Osteoblast (primary cell): ENCODE data around the gene RIN3. TPM values are rescaled to one million over a fixed set of nuclear protein-coding genes. Genes with fewer than 3 reads are reported as not detected.

Experiments
- DNase-seq: peaks from one replicate; pipeline ENCODE4 v3.0.0; 2011; ENCODE audit warnings: low spot score, mixed read lengths; ENCODE audit not compliant: insufficient read length; ENCODE audit errors: missing footprints
- H2AFZ ChIP-seq: 2 replicates; pipeline ENCODE4 v1.6.0; 2011; ENCODE audit warnings: mild to moderate bottlenecking, low read length
- H3K27ac ChIP-seq: 2 replicates; pipeline ENCODE4 v1.5.1; 2011; ENCODE audit warnings: mild to moderate bottlenecking, low read depth, low read length, moderate library complexity
- H3K27me3 ChIP-seq: 2 replicates; pipeline ENCODE4 v1.6.0; 2012; ENCODE audit warnings: mild to moderate bottlenecking, control low read depth, inconsistent platforms, low read length, moderate library complexity; ENCODE audit not compliant: insufficient read depth
- H3K36me3 ChIP-seq: 2 replicates; pipeline ENCODE4 v1.5.1; 2011; ENCODE audit warnings: mild to moderate bottlenecking, low read length, control low read depth, moderate library complexity; ENCODE audit not compliant: insufficient read depth
- H3K4me1 ChIP-seq: 2 replicates; pipeline ENCODE4 v1.5.1; 2011; ENCODE audit warnings: mild to moderate bottlenecking, low read length, control low read depth, moderate library complexity; ENCODE audit not compliant: insufficient read depth
- H3K4me2 ChIP-seq: 2 replicates; pipeline ENCODE4 v1.6.0; 2011; ENCODE audit warnings: mild to moderate bottlenecking, low read length; ENCODE audit not compliant: insufficient read depth
- H3K4me3 ChIP-seq: fragments of 200-600 bp; sonication (generic); 3 replicates; pipeline ENCODE4 v1.5.1; 2012; ENCODE audit warnings: mild to moderate bottlenecking, low read length, inconsistent platforms; ENCODE audit not compliant: insufficient read depth
- H3K79me2 ChIP-seq: 2 replicates; pipeline ENCODE4 v1.6.0; 2012; ENCODE audit warnings: mild to moderate bottlenecking, low read length, control low read depth, inconsistent platforms; ENCODE audit not compliant: insufficient read depth
- H3K9me3 ChIP-seq: 2 replicates; pipeline ENCODE4 v1.5.1; 2011; ENCODE audit warnings: low read depth, low read length, control low read depth
- H4K20me1 ChIP-seq: 2 replicates; pipeline ENCODE4 v1.6.0; 2012; ENCODE audit warnings: mild to moderate bottlenecking, low read length, control low read depth; ENCODE audit not compliant: insufficient read depth
- CTCF ChIP-seq: IDR thresholded peaks from 2 replicates; pipeline ENCODE4 v1.5.1; 2011; ENCODE audit warnings: mild to moderate bottlenecking, low read depth, low read length, moderate library complexity; ENCODE audit errors: extremely low read depth
- total RNA-seq: library from RNA; depleted of rRNA; stranded (reverse); fragments of >200 nt; gene quantifications from 2 replicates; pipeline ENCODE4 v1.2.3, GENCODE V29; 2012

RIN3 gene, protein sequence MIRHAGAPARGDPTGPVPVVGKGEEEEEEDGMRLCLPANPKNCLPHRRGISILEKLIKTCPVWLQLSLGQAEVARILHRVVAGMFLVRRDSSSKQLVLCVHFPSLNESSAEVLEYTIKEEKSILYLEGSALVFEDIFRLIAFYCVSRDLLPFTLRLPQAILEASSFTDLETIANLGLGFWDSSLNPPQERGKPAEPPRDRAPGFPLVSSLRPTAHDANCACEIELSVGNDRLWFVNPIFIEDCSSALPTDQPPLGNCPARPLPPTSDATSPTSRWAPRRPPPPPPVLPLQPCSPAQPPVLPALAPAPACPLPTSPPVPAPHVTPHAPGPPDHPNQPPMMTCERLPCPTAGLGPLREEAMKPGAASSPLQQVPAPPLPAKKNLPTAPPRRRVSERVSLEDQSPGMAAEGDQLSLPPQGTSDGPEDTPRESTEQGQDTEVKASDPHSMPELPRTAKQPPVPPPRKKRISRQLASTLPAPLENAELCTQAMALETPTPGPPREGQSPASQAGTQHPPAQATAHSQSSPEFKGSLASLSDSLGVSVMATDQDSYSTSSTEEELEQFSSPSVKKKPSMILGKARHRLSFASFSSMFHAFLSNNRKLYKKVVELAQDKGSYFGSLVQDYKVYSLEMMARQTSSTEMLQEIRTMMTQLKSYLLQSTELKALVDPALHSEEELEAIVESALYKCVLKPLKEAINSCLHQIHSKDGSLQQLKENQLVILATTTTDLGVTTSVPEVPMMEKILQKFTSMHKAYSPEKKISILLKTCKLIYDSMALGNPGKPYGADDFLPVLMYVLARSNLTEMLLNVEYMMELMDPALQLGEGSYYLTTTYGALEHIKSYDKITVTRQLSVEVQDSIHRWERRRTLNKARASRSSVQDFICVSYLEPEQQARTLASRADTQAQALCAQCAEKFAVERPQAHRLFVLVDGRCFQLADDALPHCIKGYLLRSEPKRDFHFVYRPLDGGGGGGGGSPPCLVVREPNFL
- total RNA-seq = 7.6 and 10.3 TPM in 2 replicates

GRCh38 chr14:92513204-92513965 is at the start of gene RIN3:
Gene RIN3 (plus strand): TSS chr14:92513781. CDS start chr14:92513933, 152 bp downstream.
- H3K4me1 ChIP-seq = peaks cover 25% of the 10 kb centered on the region
- TF ChIP-seq CTCF = no peak
- peak within 1 kb of the TSS; percentile 89 for H3K27ac ChIP-seq
- peak within 1 kb of the TSS; percentile 78 for H2AFZ ChIP-seq
- no peaks in the 10 kb centered on the region for H3K9me3 ChIP-seq
- H4K20me1 ChIP-seq = peaks cover 31% of the 10 kb centered on the region
- peaks cover 46% of the 10 kb centered on the region for H3K79me2 ChIP-seq
- H3K4me2 ChIP-seq = peak within 1 kb of the TSS; percentile 85
- peak; percentile 96 for DNase-seq
- H3K36me3 ChIP-seq = no peaks in the 10 kb centered on the region
- H3K27me3 ChIP-seq = no peaks in the 10 kb centered on the region
- H3K4me3 ChIP-seq = peak within 1 kb of the TSS; percentile 85

DNA sequence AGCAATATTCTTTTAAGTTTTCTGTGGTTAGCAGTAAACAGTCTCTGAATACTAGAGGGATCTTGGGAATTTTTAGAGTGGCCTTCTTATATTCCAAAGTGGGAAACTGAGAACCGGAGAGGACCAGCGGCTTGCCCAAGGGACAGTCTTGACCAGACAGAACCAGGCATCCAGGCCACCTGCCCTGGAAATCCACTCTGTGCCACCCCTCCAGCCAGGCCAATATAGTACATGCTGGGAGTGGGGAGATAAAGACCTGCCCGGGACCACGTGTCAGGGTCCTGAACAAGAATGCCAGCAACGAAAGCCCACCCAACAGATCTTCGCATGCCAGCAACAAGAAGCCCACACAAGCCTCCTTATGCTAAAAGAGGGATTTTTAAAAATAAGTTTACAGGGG is 49.4 kb upstream of the RIN3 start:
- Histone ChIP-seq H3K9me3 (no peaks in the 10 kb centered on the region), H3K4me3 (no peak overlapping the region), H2AFZ (no peak overlapping the region), H3K27ac (no peak overlapping the region), H3K4me1 (peaks cover 4% of the 10 kb centered on the region), H3K36me3 (no peaks in the 10 kb centered on the region), H4K20me1 (no peaks in the 10 kb centered on the region), H3K27me3 (no peaks in the 10 kb centered on the region), H3K4me2 (no peak overlapping the region), H3K79me2 (no peaks in the 10 kb centered on the region)
- no peak for TF ChIP-seq CTCF
- no peak for DNase-seq

DNA sequence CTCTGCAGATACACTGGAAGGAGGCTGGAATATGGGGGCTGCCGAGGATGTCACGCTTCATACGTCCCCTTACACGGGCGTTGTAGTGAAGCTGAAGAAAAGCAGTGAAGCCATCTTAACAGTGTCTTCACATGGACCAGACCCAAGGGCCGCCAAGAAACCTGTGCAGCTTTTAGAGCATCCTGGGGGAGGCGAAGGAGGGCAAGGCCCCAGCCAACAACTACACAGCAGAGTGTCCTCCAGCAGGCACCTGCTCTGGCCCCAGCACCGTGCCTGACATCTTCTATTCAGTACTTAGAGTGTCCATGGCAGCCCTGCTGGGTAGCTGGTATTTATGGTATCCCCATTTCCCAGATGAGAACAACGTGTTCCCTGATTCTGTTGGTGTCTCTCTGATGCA is 48.9 kb upstream of the RIN3 start:
- Histone ChIP-seq H2AFZ (no peak overlapping the region), H4K20me1 (no peaks in the 10 kb centered on the region), H3K4me2 (no peak overlapping the region)

More for the DNA sequence above, 48.9 kb upstream of the RIN3 start:
- no peak overlapping the region for H3K4me3 ChIP-seq
- DNase-seq = no peak
- H3K9me3 ChIP-seq = no peaks in the 10 kb centered on the region
- H3K79me2 ChIP-seq = no peaks in the 10 kb centered on the region
- H3K4me1 ChIP-seq = peaks cover 4% of the 10 kb centered on the region
- no peaks in the 10 kb centered on the region for H3K36me3 ChIP-seq
- TF ChIP-seq CTCF = no peak
- no peak overlapping the region for H3K27ac ChIP-seq
- no peaks in the 10 kb centered on the region for H3K27me3 ChIP-seq
